Fibroblast of lung (primary cell): Measurements from ENCODE around the gene ARMC8.

Source experiments
- CTCF ChIP-seq, 2 donors: IDR thresholded peaks in 1 of 2; conservative IDR thresholded peaks in 1 of 2; 1 replicate in 1 of 2; 2 replicates in 1 of 2; pipeline ENCODE4 v1.5.1; 2011 to 2012; ENCODE audit warnings: low read length in 2 of 2, control low read depth in 1 of 2, inconsistent platforms in 1 of 2, low read depth in 1 of 2, mild to moderate bottlenecking in 1 of 2
- EZH2 ChIP-seq: IDR thresholded peaks from 2 replicates; pipeline ENCODE4 v1.5.1; 2012; ENCODE audit warnings: low read length, control low read depth, mild to moderate bottlenecking; ENCODE audit errors: missing control alignments

- TF ChIP-seq CTCF (conservative IDR thresholded peaks at IDR 0.05 in 1 of 2, IDR thresholded peaks at IDR 0.05 in 1 of 2; ENCODE audit: low read depth in 1 of 2, low read length in 2 of 2) (no peak), EZH2 (no peak)
Observed at GRCh38 chr3:138139691-138140090, 47.4 kb upstream of the ARMC8 start.
